Activated CD8-positive, alpha-beta memory T cell treated with anti-CD3 and anti-CD28 coated beads for 48 hours (primary cell): ENCODE data around the gene MPO.

Source experiments
- DNase-seq, 3 experiments: peaks; one replicate each; pipeline ENCODE4 v3.0.0-alpha.2; 2020; ENCODE audit warnings: low read depth in 2 of 3, low spot score in 2 of 3

The MPO gene

GRCh38 chr17:58307468-58308172 is 26.9 kb upstream of the MPO start:
- DNase-seq: no peak

GRCh38 chr17:58306131-58306951 is 25.6 kb upstream of the MPO start:
- DNase-seq: no peak

- DNase-seq: no peak
Observed at GRCh38 chr17:58305626-58306025, 24.9 kb upstream of the MPO start.

- no peak for DNase-seq
Observed at GRCh38 chr17:58304750-58305486, 24.2 kb upstream of the MPO start.

GRCh38 chr17:58303971-58304749 is 23.4 kb upstream of the MPO start:
- no peak for DNase-seq

GRCh38 chr17:58302919-58303585 is 22.3 kb upstream of the MPO start:
- DNase-seq: no peak

- DNase-seq: no peak
Observed at GRCh38 chr17:58302171-58302918, 21.6 kb upstream of the MPO start.

- DNase-seq: no peak
Observed at GRCh38 chr17:58301504-58302150, 20.9 kb upstream of the MPO start.

- DNase-seq: no peak
Observed at GRCh38 chr17:58300336-58300735, 19.6 kb upstream of the MPO start.

- DNase-seq: no peak
Observed at GRCh38 chr17:58294034-58294433, 13.3 kb upstream of the MPO start.

- no peak for DNase-seq
Observed at GRCh38 chr17:58291246-58291645, 10.5 kb upstream of the MPO start.

GRCh38 chr17:58289869-58290268 is 9.1 kb upstream of the MPO start:
- no peak for DNase-seq

GRCh38 chr17:58285422-58285810 is 4.7 kb upstream of the MPO start:
- DNase-seq: no peak

GRCh38 chr17:58284613-58285421 is 4.1 kb upstream of the MPO start:
- DNase-seq: no peak

GRCh38 chr17:58283674-58284612 is 3.2 kb upstream of the MPO start:
- DNase-seq: no peak

- DNase-seq: no peak
Observed at GRCh38 chr17:58282442-58282841, 1.7 kb upstream of the MPO start.

- DNase-seq: no peak
Observed at GRCh38 chr17:58281511-58282011, 826 bp upstream of the MPO start.
